ENCODE data around the gene CLEC2D. TPM values are rescaled to one million over a fixed set of nuclear protein-coding genes. Genes with fewer than 3 reads are reported as not detected.

Gene CLEC2D
- total RNA-seq, 1 donor from 2014 or later, result 20.7 TPM

DNA sequence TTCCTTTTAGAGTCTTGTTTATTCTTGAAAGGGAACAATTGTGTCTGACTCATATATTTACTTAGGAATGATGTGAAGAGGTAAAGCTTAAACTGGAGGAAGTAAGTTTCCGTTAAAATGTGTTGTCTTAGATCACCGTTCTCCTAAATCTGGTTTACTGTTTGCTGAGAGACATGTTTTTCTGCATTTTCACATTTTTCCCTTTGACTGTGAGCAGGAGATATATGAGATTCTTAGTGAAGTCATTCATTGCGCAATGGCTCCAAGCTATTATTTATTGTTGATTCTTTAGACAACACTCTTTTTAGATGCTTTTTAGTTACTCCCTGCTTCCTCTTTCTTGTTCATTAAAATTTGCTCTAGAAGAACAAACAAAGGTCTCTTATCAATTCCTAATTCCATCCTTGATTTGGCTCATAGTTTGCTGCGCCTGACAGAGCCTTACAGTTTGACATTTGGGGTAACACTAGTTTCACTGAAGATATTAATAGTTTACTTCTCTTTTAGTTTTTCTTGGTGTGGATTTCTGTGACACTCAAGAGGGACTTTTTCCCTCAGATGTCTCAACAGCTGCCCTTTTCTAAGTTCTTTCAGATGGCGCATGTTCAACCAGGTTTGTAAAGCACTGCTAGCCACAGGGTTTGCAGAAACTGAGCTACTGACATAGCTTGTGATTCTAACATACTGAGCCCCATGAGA lies 52.0 kb downstream of the CLEC2D start:
- TF ChIP-seq, protein P1, sequence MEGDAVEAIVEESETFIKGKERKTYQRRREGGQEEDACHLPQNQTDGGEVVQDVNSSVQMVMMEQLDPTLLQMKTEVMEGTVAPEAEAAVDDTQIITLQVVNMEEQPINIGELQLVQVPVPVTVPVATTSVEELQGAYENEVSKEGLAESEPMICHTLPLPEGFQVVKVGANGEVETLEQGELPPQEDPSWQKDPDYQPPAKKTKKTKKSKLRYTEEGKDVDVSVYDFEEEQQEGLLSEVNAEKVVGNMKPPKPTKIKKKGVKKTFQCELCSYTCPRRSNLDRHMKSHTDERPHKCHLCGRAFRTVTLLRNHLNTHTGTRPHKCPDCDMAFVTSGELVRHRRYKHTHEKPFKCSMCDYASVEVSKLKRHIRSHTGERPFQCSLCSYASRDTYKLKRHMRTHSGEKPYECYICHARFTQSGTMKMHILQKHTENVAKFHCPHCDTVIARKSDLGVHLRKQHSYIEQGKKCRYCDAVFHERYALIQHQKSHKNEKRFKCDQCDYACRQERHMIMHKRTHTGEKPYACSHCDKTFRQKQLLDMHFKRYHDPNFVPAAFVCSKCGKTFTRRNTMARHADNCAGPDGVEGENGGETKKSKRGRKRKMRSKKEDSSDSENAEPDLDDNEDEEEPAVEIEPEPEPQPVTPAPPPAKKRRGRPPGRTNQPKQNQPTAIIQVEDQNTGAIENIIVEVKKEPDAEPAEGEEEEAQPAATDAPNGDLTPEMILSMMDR (IDR thresholded peaks at IDR 0.05; ENCODE audit: unreplicated experiment), result no peak
- H3K4me3 Mint-ChIP-seq, result no peak overlapping the region
- peaks cover 6% of the 10 kb centered on the region for H3K9me3 Mint-ChIP-seq
- no peak overlapping the region for H3K27ac Mint-ChIP-seq
- DNase-seq (ENCODE audit: low spot score in 2 of 2, unreplicated experiment in 2 of 2), result no peak
- H3K36me3 Mint-ChIP-seq, result no peaks in the 10 kb centered on the region
- no peaks in the 10 kb centered on the region for H3K27me3 Mint-ChIP-seq (ENCODE audit: low read depth)
- H3K4me1 Mint-ChIP-seq, result peaks cover 21% of the 10 kb centered on the region

DNA sequence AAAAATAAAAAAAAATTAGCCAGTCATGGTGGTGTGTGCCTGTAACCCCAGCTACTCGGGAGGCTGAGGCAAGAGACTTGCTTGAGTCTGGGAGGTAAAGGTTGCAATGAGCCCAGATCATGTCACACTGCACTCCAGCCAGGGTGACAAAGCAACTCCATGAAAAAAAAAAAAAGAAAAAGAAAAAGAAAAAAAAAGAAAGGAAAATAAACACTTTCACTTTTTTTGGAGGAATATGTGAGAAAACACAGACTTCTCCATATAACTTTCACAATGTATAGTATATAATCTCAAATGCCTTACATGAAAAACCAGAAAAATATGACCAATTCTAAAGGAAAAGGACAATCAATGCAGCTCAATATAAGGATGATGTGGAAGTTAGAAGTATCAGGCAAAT lies 54.5 kb downstream of the CLEC2D start:
- H3K4me1 Mint-ChIP-seq, result peaks cover 23% of the 10 kb centered on the region
- no peak overlapping the region for H3K27ac Mint-ChIP-seq
- no peak for DNase-seq (ENCODE audit: low spot score in 2 of 2, unreplicated experiment in 2 of 2)
- peaks cover 6% of the 10 kb centered on the region for H3K9me3 Mint-ChIP-seq
- TF ChIP-seq, protein P1 (IDR thresholded peaks at IDR 0.05; ENCODE audit: unreplicated experiment), result no peak
- no peak overlapping the region for H3K4me3 Mint-ChIP-seq
- no peaks in the 10 kb centered on the region for H3K27me3 Mint-ChIP-seq (ENCODE audit: low read depth)
- H3K36me3 Mint-ChIP-seq, result no peaks in the 10 kb centered on the region

DNA sequence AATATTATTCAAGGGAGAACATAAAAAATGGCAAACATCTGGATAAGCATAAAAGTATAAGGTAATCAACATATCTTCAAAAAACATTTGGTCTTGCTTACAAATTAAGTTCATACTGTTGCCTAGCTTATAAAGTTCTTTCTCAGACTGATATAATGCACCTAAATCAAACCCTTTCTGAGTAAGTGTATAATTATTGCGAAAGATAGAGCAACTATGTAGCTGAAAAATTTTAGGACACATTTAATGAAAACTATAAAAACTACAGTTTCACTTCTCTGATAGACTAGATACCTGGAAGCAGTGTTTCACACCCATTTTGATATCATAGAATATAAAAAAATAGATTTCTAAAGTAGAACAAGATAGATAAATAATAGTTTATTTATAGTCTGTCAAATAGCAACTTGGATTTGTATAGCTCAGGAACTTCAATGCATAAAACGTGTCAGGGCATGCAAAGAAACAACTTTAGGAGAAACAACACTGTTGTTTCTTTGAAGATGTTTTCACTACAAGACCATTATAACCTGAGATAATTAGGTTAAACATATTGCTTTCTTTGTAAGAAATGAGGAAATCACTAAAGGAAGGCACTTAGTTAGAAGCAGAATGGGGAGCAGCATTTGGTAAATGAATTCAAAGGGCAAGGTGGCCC lies 55.8 kb downstream of the CLEC2D start:
- DNase-seq (ENCODE audit: low spot score in 2 of 2, unreplicated experiment in 2 of 2), result no peak
- Mint-ChIP-seq H3K36me3 (no peaks in the 10 kb centered on the region), H3K9me3 (peaks cover 6% of the 10 kb centered on the region), H3K4me3 (no peak overlapping the region), H3K27ac (no peak overlapping the region), H3K27me3 (ENCODE audit: low read depth) (no peaks in the 10 kb centered on the region), H3K4me1 (peaks cover 23% of the 10 kb centered on the region)
- TF ChIP-seq, protein P1 (IDR thresholded peaks at IDR 0.05; ENCODE audit: unreplicated experiment), result no peak

DNA sequence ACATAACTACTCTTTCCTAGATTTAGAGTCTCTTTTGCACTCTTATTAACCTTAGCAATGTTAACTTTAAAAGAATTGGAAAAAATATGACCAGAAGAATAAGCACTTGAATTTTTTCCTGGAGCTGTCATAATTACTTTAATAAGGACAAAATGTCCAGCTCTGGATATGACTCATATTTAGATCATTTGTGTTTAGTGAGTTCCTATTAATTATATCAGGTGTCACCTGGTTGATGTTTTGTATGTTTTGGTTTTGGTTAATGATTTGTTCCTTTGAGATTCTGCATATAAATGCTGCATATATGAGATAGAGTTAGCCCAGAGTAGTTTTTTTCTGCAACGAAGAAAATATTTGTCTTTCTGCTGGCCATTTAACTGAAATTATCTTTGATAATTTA lies 58.3 kb downstream of the CLEC2D start:
- TF ChIP-seq, protein P1 (IDR thresholded peaks at IDR 0.05; ENCODE audit: unreplicated experiment), result no peak
- no peak overlapping the region for H3K27ac Mint-ChIP-seq
- DNase-seq (ENCODE audit: low spot score in 2 of 2, unreplicated experiment in 2 of 2), result no peak
- peaks cover 6% of the 10 kb centered on the region for H3K9me3 Mint-ChIP-seq
- H3K4me3 Mint-ChIP-seq, result no peak overlapping the region
- H3K4me1 Mint-ChIP-seq, result peaks cover 5% of the 10 kb centered on the region
- no peaks in the 10 kb centered on the region for H3K36me3 Mint-ChIP-seq
- no peaks in the 10 kb centered on the region for H3K27me3 Mint-ChIP-seq (ENCODE audit: low read depth)

DNA sequence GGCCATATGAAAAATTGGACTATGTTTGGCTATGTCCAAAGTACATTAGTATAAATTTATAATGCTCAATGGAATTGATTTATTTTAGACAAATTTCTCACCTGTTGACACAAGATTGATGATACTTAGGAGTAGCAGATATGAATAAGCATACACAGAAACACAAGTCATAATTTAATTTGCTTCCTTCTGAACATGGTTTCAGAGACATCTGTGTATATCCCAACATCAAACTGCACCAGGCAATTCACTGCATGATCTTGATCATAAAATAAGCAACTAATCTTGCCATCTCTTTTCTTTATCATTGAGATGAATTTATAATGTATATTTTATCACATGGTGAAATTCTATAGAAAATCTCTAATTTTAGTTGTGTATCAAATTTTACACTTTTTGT lies 59.6 kb downstream of the CLEC2D start:
- TF ChIP-seq, protein P1 (IDR thresholded peaks at IDR 0.05; ENCODE audit: unreplicated experiment), result no peak
- no peak for DNase-seq (ENCODE audit: low spot score in 2 of 2, unreplicated experiment in 2 of 2)
- H3K4me3 Mint-ChIP-seq, result no peak overlapping the region
- no peak overlapping the region for H3K27ac Mint-ChIP-seq
- peaks cover 2% of the 10 kb centered on the region for H3K4me1 Mint-ChIP-seq
- no peaks in the 10 kb centered on the region for H3K27me3 Mint-ChIP-seq (ENCODE audit: low read depth)
- no peaks in the 10 kb centered on the region for H3K36me3 Mint-ChIP-seq
- H3K9me3 Mint-ChIP-seq, result peaks cover 5% of the 10 kb centered on the region

All from mesothelial cell of epicardium (in vitro differentiated cells).